HEK293 (cell line): Measurements from ENCODE around the gene RAC2.

Source experiments
- CTCF ChIP-seq: fragments of 450-650 bp; formaldehyde crosslinking; IDR thresholded peaks from 2 replicates; pipeline ENCODE4 v1.5.1; 2016; ENCODE audit warnings: missing biosample characterization, missing genetic modification characterization
- GLI4 ChIP-seq: fragments of 450-650 bp; formaldehyde crosslinking; IDR thresholded peaks from 2 replicates; pipeline ENCODE4 v1.5.1; 2016; ENCODE audit warnings: missing biosample characterization, missing genetic modification characterization
- KLF16 ChIP-seq: fragments of 450-650 bp; formaldehyde crosslinking; IDR thresholded peaks from 2 replicates; pipeline ENCODE4 v1.5.1; 2017; ENCODE audit warnings: missing biosample characterization, missing genetic modification characterization
- ZBTB1 ChIP-seq: fragments of 450-650 bp; formaldehyde crosslinking; IDR thresholded peaks from 2 replicates; pipeline ENCODE4 v1.5.1; 2016; ENCODE audit warnings: missing biosample characterization, missing genetic modification characterization
- ZNF121 ChIP-seq: fragments of 450-650 bp; formaldehyde crosslinking; IDR thresholded peaks from 2 replicates; pipeline ENCODE4 v1.5.1; 2016; ENCODE audit warnings: missing biosample characterization, missing genetic modification characterization
- ZNF155 ChIP-seq: fragments of 450-650 bp; formaldehyde crosslinking; IDR thresholded peaks from 2 replicates; pipeline ENCODE4 v1.5.1; 2016; ENCODE audit warnings: missing biosample characterization, missing genetic modification characterization
- ZNF350 ChIP-seq: fragments of 450-650 bp; formaldehyde crosslinking; IDR thresholded peaks from 2 replicates; pipeline ENCODE4 v1.5.0; 2017; ENCODE audit warnings: missing biosample characterization, mild to moderate bottlenecking, missing genetic modification characterization
- ZNF510 ChIP-seq: fragments of 450-650 bp; formaldehyde crosslinking; IDR thresholded peaks from 2 replicates; pipeline ENCODE4 v1.5.1; 2018; ENCODE audit warnings: mild to moderate bottlenecking, missing genetic modification characterization, missing biosample characterization; ENCODE audit not compliant: insufficient replicate concordance
- ZNF830 ChIP-seq: fragments of 450-650 bp; IDR thresholded peaks from 2 replicates; pipeline ENCODE4 v1.5.0; 2018; ENCODE audit warnings: missing biosample characterization, missing genetic modification characterization, low read depth, mild to moderate bottlenecking, moderate library complexity

- TF ChIP-seq CTCF (no peak), ZBTB1 (tag by site-specific recombination) (no peak), ZNF155 (tag by site-specific recombination) (no peak), KLF16 (tag by site-specific recombination) (no peak), GLI4 (tag by site-specific recombination) (no peak), ZNF121 (tag by site-specific recombination) (no peak), ZNF830 (tag by site-specific recombination) (no peak), ZNF510 (tag by site-specific recombination) (no peak), ZNF350 (tag by site-specific recombination) (no peak)
These were observed 23.8 kb upstream of the RAC2 start for GRCh38 chr22:37267661-37268413.
